Endothelial cell of umbilical vein (primary cell): ENCODE results near the gene TAOK1. TPM values are rescaled to one million over a fixed set of nuclear protein-coding genes. Genes with fewer than 3 reads are reported as not detected.

Experiments used
- BruUV-seq: library from RNA; stranded (reverse); fragments of 400-500 nt; replicated peaks from 2 replicates; lab custom pipeline; 2021; lab: Mats Ljungman, UMichigan
- CTCF ChIA-PET: fragments of 300-600, 350-600 bp; sonication (Branson Sonifier 250); formaldehyde crosslinking; loops from one replicate; lab custom pipeline; 2021; ENCODE audit warnings: antibody characterized with exemption, inconsistent platforms; lab: Charles Lee
- POLR2A ChIA-PET: fragments of 300-600, 350-600 bp; sonication (Branson Sonifier 250); formaldehyde crosslinking; loops from one replicate; lab custom pipeline; 2021; ENCODE audit warnings: antibody characterized with exemption, inconsistent platforms; lab: Charles Lee
- DNase-seq: peaks from one replicate; pipeline ENCODE4 v3.0.0-alpha.2; 2011; ENCODE audit warnings: low read depth, low spot score
- FAIRE-seq: peaks from 2 replicates; lab custom pipeline; 2011; peaks lifted over from hg19 to GRCh38; lab: Jason Lieb, UNC
- H2AFZ ChIP-seq: 2 replicates; pipeline ENCODE4 v1.6.0; 2012; ENCODE audit warnings: low read depth, low read length, control low read depth, inconsistent platforms
- H3K27ac ChIP-seq: 2 replicates; pipeline ENCODE4 v1.5.1; 2011; ENCODE audit warnings: low read depth, mild to moderate bottlenecking, control low read depth, low read length, moderate library complexity; ENCODE audit not compliant: insufficient read depth
- H3K27me3 ChIP-seq, 2 experiments: 2 replicates each; pipeline versions ENCODE4 v1.6.0 to v1.6.1; 2011; ENCODE audit warnings: low read length in 2 of 2, mixed read lengths in 1 of 2; ENCODE audit not compliant: control insufficient read depth in 2 of 2, insufficient read depth in 2 of 2
- H3K36me3 ChIP-seq, 2 experiments: 2 replicates in 1 of 2; 3 replicates in 1 of 2; pipeline ENCODE4 v1.5.1; 2011; ENCODE audit warnings: low read length in 2 of 2, mild to moderate bottlenecking in 1 of 2, moderate library complexity in 1 of 2; ENCODE audit not compliant: control insufficient read depth in 2 of 2, insufficient read depth in 2 of 2; ENCODE audit errors: extremely low read depth in 1 of 2
- H3K4me1 ChIP-seq: 3 replicates; pipeline ENCODE4 v1.5.1; 2011; ENCODE audit warnings: mild to moderate bottlenecking, low read length; ENCODE audit not compliant: control insufficient read depth, insufficient read depth; ENCODE audit errors: extremely low read depth
- H3K4me2 ChIP-seq: 2 replicates; pipeline ENCODE4 v1.6.1; 2011; ENCODE audit warnings: low read length, control low read depth, mixed read lengths; ENCODE audit not compliant: insufficient read depth
- H3K4me3 ChIP-seq, 3 experiments: fragments of 200-600 bp in 1 of 3; sonication (generic), shearing (Covaris generic) in 1 of 3; replicated peaks in 1 of 3; 2 replicates each; pipeline ENCODE4 v1.5.1; 2011 to 2016; ENCODE audit warnings: control low read depth in 3 of 3, low read length in 3 of 3, mild to moderate bottlenecking in 2 of 3, inconsistent platforms in 1 of 3, low read depth in 1 of 3, moderate library complexity in 1 of 3; ENCODE audit not compliant: insufficient read depth in 1 of 3
- H3K79me2 ChIP-seq: 2 replicates; pipeline ENCODE4 v1.6.0; 2012; ENCODE audit warnings: low read length, inconsistent platforms; ENCODE audit not compliant: control insufficient read depth, insufficient read depth
- H3K9ac ChIP-seq: replicated peaks from 2 replicates; pipeline ENCODE3; 2011; ENCODE audit warnings: low read length, control low read depth; ENCODE audit not compliant: insufficient read depth; ENCODE audit errors: extremely low read depth
- H3K9me1 ChIP-seq: replicated peaks from 3 replicates; pipeline ENCODE4 v1.6.0; 2011; ENCODE audit warnings: mild to moderate bottlenecking, low read length; ENCODE audit not compliant: control insufficient read depth, insufficient read depth; ENCODE audit errors: extremely low read depth
- H3K9me3 ChIP-seq: replicated peaks from 2 replicates; pipeline ENCODE4 v1.5.1; 2012; ENCODE audit warnings: low read length, inconsistent platforms; ENCODE audit not compliant: control insufficient read depth, insufficient read depth
- H4K20me1 ChIP-seq: replicated peaks from 2 replicates; pipeline ENCODE3; 2011; ENCODE audit warnings: mild to moderate bottlenecking, low read length; ENCODE audit not compliant: control insufficient read depth, insufficient read depth; ENCODE audit errors: extremely low read depth
- EZH2 ChIP-seq: IDR thresholded peaks from 2 replicates; pipeline ENCODE4 v1.6.1; 2012; ENCODE audit warnings: borderline replicate concordance, low read depth, mild to moderate bottlenecking, moderate library complexity, low read length, inconsistent platforms; ENCODE audit not compliant: severe bottlenecking
- FOS ChIP-seq: IDR thresholded peaks from 2 replicates; pipeline ENCODE4 v1.6.1; 2011; ENCODE audit warnings: mild to moderate bottlenecking, low read length, moderate library complexity, borderline replicate concordance; ENCODE audit not compliant: insufficient read depth
- GATA2 ChIP-seq: IDR thresholded peaks from 2 replicates; pipeline ENCODE4 v1.7.0; 2011; ENCODE audit warnings: low read depth, mild to moderate bottlenecking, moderate library complexity, mixed read lengths, low read length; ENCODE audit not compliant: insufficient read length, insufficient read depth
- JUN ChIP-seq: IDR thresholded peaks from 2 replicates; pipeline ENCODE4 v1.6.1; 2011; ENCODE audit warnings: borderline replicate concordance, low read depth; ENCODE audit not compliant: insufficient read length, insufficient read depth
- MYC ChIP-seq: IDR thresholded peaks from one replicate; pipeline ENCODE4 v1.6.1; 2011; ENCODE audit warnings: mild to moderate bottlenecking, low read depth, low read length
- POLR2A ChIP-seq: IDR thresholded peaks from 2 replicates; pipeline ENCODE4 v1.6.1; 2012; ENCODE audit warnings: low read depth, mild to moderate bottlenecking, control low read depth, low read length
- POLR2AphosphoS5 ChIP-seq: IDR thresholded peaks from 2 replicates; pipeline ENCODE4 v1.6.1; 2012; ENCODE audit warnings: low read depth, mild to moderate bottlenecking, control low read depth, low read length, moderate library complexity; ENCODE audit not compliant: insufficient read depth
- dilution Hi-C: fragments of 300-500 bp; cut with MboI; formaldehyde crosslinking; loops from one replicate; pipeline ENCODE4 v1.15.0; 2019; ENCODE audit warnings: low sequenced_read_pairs; ENCODE audit not compliant: extremely low pct_ligation_motif_present
- intact Hi-C: fragments of 100-400 bp; cut with micrococcal nuclease; formaldehyde crosslinking; loops from one replicate; pipeline ENCODE4 v1.10.0; 2022
- polyA plus RNA-seq, 4 experiments: library from polyadenylated mRNA; depleted of rRNA in 3 of 4; stranded (reverse) in 3 of 4; unstranded in 1 of 4; fragments of >200 nt; gene quantifications; 2 replicates each; pipeline versions ENCODE4 v1.2.1 to v1.2.3, GENCODE V29; 2011 to 2012; ENCODE audit warnings: missing spikeins in 1 of 4
- total RNA-seq: library from RNA; stranded (reverse); gene quantifications from 2 replicates; pipeline ENCODE4 v1.2.3, GENCODE V29; 2021
- TF ChIP-seq, protein P1 (sequence below): IDR thresholded peaks from 2 replicates; pipeline ENCODE4 v1.6.1; 2011; ENCODE audit not compliant: insufficient read depth, insufficient read length
- TF ChIP-seq, protein P2 (sequence below), 2 donors: IDR thresholded peaks; 1 replicate in 1 of 2; 2 replicates in 1 of 2; pipeline ENCODE4 v1.5.1; 2011; ENCODE audit warnings: low read length in 2 of 2, mild to moderate bottlenecking in 2 of 2, moderate library complexity in 2 of 2, control low read depth in 1 of 2, inconsistent platforms in 1 of 2, low read depth in 1 of 2; ENCODE audit not compliant: insufficient read depth in 1 of 2; ENCODE audit errors: extremely low read depth in 1 of 2

The TAOK1 gene
- total and polyA plus RNA-seq, 2 donors (not counting 3 experiments of a cell fraction or from before 2014, with no cell fraction given): 11.0 to 82.2 TPM

DNA sequence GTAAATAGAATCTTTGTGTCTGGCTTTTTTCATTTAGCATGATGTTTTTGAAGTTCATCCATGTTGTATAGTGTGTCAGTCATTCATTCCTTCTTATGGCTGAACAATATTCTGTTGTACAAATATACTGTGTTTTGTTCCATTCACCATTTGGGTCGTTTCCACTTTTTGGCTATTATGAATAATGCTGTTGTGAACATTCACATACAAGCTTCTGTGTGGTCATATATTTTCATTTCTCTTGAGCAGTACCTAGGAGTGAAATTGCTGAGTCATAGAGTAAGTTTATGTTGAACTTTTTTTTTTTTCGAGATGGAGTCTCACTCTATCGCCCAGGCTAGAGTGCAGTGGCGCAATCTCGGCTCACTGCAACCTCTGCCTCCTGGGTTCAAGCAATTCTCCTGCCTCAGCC lies 32.3 kb upstream of the TAOK1 start:
- Histone ChIP-seq H3K9me1 (no peaks in the 10 kb centered on the region), H3K4me1 (no peaks in the 10 kb centered on the region), H3K9ac (no peak overlapping the region), H3K79me2 (no peaks in the 10 kb centered on the region), H3K4me3 (no peak overlapping the region), H3K4me2 (no peak overlapping the region), H3K27me3 (no peaks in the 10 kb centered on the region), H3K36me3 (no peaks in the 10 kb centered on the region), H3K9me3 (no peaks in the 10 kb centered on the region), H3K27ac (no peak overlapping the region), H4K20me1 (no peaks in the 10 kb centered on the region), H2AFZ (no peak overlapping the region)
- intact Hi-C loops: no loop called here
- FAIRE-seq (no peak), DNase-seq (no peak)
- no peak for TF ChIP-seq POLR2A
- TF ChIP-seq POLR2AphosphoS5: no peak
- no peak for TF ChIP-seq FOS
- TF ChIP-seq, protein P1, sequence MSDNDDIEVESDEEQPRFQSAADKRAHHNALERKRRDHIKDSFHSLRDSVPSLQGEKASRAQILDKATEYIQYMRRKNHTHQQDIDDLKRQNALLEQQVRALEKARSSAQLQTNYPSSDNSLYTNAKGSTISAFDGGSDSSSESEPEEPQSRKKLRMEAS: no peak
- TF ChIP-seq, protein P2, sequence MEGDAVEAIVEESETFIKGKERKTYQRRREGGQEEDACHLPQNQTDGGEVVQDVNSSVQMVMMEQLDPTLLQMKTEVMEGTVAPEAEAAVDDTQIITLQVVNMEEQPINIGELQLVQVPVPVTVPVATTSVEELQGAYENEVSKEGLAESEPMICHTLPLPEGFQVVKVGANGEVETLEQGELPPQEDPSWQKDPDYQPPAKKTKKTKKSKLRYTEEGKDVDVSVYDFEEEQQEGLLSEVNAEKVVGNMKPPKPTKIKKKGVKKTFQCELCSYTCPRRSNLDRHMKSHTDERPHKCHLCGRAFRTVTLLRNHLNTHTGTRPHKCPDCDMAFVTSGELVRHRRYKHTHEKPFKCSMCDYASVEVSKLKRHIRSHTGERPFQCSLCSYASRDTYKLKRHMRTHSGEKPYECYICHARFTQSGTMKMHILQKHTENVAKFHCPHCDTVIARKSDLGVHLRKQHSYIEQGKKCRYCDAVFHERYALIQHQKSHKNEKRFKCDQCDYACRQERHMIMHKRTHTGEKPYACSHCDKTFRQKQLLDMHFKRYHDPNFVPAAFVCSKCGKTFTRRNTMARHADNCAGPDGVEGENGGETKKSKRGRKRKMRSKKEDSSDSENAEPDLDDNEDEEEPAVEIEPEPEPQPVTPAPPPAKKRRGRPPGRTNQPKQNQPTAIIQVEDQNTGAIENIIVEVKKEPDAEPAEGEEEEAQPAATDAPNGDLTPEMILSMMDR (IDR thresholded peaks at IDR 0.05; ENCODE audit: extremely low read depth in 1 of 2, insufficient read depth in 1 of 2, low read depth in 1 of 2, low read length in 2 of 2): no peak
- TF ChIP-seq GATA2: no peak
- no peak for TF ChIP-seq EZH2
- no peak for TF ChIP-seq JUN
- no peak for TF ChIP-seq MYC
- CTCF ChIA-PET: interaction anchor here (0.6 to 1.7 kb wide), 3 partner anchors 10 to 12 kb away, joined by 3 to 7 read pairs (median 3); no protein-coding TSS in a partner anchor
- POLR2A ChIA-PET: no interaction called here
- no TSS peak for BruUV-seq
- dilution Hi-C loops: no loop called here
